Esophagus mucosa (tissue), 1 donor: ENCODE results near the gene PDE6H. TPM values are rescaled to one million over a fixed set of nuclear protein-coding genes. Genes with fewer than 3 reads are reported as not detected.

Source experiments
- ATAC-seq: fragments of 200-7000 bp; cut with Tn5 transposase; one replicate; pipeline ENCODE4 v1.9.1; 2020
- total RNA-seq: library from RNA; stranded (reverse); gene quantifications from one replicate; pipeline ENCODE4 v1.2.4, GENCODE V29; 2023
- donor health status: DM: yes; HTN: yes; CAD: no.

PDE6H gene
- not detected for total RNA-seq

- no peak for ATAC-seq
Observed at GRCh38 chr12:14972816-14973215, at the start of gene PDE6H. Gene PDE6H (plus strand): TSS chr12:14973042. CDS start chr12:14978013, 4,971 bp downstream.

GRCh38 chr12:14923944-14924343 is 48.9 kb upstream of the PDE6H start:
- ATAC-seq = no peak

- ATAC-seq = no peak
Observed at GRCh38 chr12:14924541-14924940, 48.3 kb upstream of the PDE6H start.

- no peak for ATAC-seq
Observed at GRCh38 chr12:14927267-14927666, 45.6 kb upstream of the PDE6H start.

GRCh38 chr12:14928931-14929330 is 43.9 kb upstream of the PDE6H start:
- peak; percentile 89 for ATAC-seq

- ATAC-seq = no peak
Observed at GRCh38 chr12:14930299-14930698, 42.5 kb upstream of the PDE6H start.

- ATAC-seq = no peak
Observed at GRCh38 chr12:14931359-14931758, 41.5 kb upstream of the PDE6H start.

GRCh38 chr12:14931791-14932560 is 40.9 kb upstream of the PDE6H start:
- ATAC-seq = no peak

- no peak for ATAC-seq
Observed at GRCh38 chr12:14934511-14934910, 38.3 kb upstream of the PDE6H start.

GRCh38 chr12:14935031-14935430 is 37.8 kb upstream of the PDE6H start:
- no peak for ATAC-seq

GRCh38 chr12:14936224-14936861 is 36.5 kb upstream of the PDE6H start:
- no peak for ATAC-seq

GRCh38 chr12:14937014-14937413 is 35.8 kb upstream of the PDE6H start:
- no peak for ATAC-seq

GRCh38 chr12:14937689-14938088 is 35.2 kb upstream of the PDE6H start:
- ATAC-seq = peak; percentile 32

- no peak for ATAC-seq
Observed at GRCh38 chr12:14938301-14938700, 34.5 kb upstream of the PDE6H start, which contains the start of gene ERP27. Gene ERP27 (minus strand): TSS chr12:14938537. CDS start chr12:14938508, 29 bp downstream.

GRCh38 chr12:14941369-14941768 is 31.5 kb upstream of the PDE6H start:
- no peak for ATAC-seq

GRCh38 chr12:14942196-14942931 is 30.5 kb upstream of the PDE6H start:
- ATAC-seq = no peak

GRCh38 chr12:14946162-14946561 is 26.7 kb upstream of the PDE6H start:
- ATAC-seq = no peak

GRCh38 chr12:14946861-14947260 is 26.0 kb upstream of the PDE6H start:
- no peak for ATAC-seq

- ATAC-seq = peak; percentile 76
Observed at GRCh38 chr12:14948672-14949071, 24.2 kb upstream of the PDE6H start.

GRCh38 chr12:14949631-14950030 is 23.2 kb upstream of the PDE6H start:
- ATAC-seq = no peak

GRCh38 chr12:14950421-14950820 is 22.4 kb upstream of the PDE6H start:
- no peak for ATAC-seq

GRCh38 chr12:14950982-14951746 is 21.7 kb upstream of the PDE6H start:
- peak; percentile 74 for ATAC-seq

GRCh38 chr12:14951851-14952250 is 21.0 kb upstream of the PDE6H start:
- no peak for ATAC-seq
